Neural cell (in vitro differentiated cells): Measurements from ENCODE around the gene ALK.

ENCODE experiments used
- EP300 ChIP-seq: fragments of 450-650 bp; conservative IDR thresholded peaks from 2 replicates; pipeline ENCODE4 v1.6.1; 2014; ENCODE audit warnings: antibody characterized with exemption, mild to moderate bottlenecking, moderate library complexity; ENCODE audit not compliant: poor library complexity, severe bottlenecking
- EZH2 ChIP-seq: fragments of 200-600, 300-800 bp; shearing (Covaris generic), sonication (generic); IDR thresholded peaks from 2 replicates; pipeline ENCODE4 v1.6.1; 2014; ENCODE audit warnings: antibody characterized with exemption, low read length, borderline replicate concordance, mild to moderate bottlenecking; ENCODE audit not compliant: insufficient read depth, poor library complexity, severe bottlenecking
- POLR2AphosphoS5 ChIP-seq: IDR thresholded peaks from 2 replicates; pipeline ENCODE4 v1.6.1; 2012
- RAD21 ChIP-seq: fragments of 450-650 bp; conservative IDR thresholded peaks from 2 replicates; pipeline ENCODE4 v1.6.1; 2014; ENCODE audit warnings: antibody characterized with exemption, mild to moderate bottlenecking, moderate library complexity
- TAF1 ChIP-seq: IDR thresholded peaks from 2 replicates; pipeline ENCODE4 v1.6.1; 2012; ENCODE audit warnings: low read depth
- TF ChIP-seq, protein P1 (sequence below): fragments of 450-650 bp; IDR thresholded peaks from 2 replicates; pipeline ENCODE4 v1.5.1; 2014; ENCODE audit warnings: antibody characterized with exemption, mild to moderate bottlenecking, moderate library complexity; ENCODE audit not compliant: poor library complexity, severe bottlenecking

DNA sequence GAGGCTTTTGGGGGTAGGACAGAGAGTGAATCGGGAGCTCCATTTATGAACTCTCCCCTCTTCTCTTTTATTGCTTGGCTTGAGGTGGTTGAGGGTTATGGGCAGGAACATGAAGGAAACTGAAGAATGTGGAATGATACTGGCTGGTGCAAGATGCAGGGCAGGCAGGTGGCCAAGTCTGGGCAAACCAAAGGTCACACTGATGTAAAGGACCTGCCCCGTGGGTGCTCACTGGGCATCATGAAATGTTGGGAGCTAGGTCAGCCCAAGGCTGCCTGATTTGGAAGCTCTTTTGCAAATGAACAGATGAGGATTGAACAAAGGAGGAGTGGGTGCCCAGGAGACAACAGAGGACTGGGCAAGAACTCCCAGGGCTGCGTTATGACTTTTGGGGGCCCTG is 477.2 kb downstream of the ALK start:
- no peak for TF ChIP-seq EP300
- TF ChIP-seq, protein P1, sequence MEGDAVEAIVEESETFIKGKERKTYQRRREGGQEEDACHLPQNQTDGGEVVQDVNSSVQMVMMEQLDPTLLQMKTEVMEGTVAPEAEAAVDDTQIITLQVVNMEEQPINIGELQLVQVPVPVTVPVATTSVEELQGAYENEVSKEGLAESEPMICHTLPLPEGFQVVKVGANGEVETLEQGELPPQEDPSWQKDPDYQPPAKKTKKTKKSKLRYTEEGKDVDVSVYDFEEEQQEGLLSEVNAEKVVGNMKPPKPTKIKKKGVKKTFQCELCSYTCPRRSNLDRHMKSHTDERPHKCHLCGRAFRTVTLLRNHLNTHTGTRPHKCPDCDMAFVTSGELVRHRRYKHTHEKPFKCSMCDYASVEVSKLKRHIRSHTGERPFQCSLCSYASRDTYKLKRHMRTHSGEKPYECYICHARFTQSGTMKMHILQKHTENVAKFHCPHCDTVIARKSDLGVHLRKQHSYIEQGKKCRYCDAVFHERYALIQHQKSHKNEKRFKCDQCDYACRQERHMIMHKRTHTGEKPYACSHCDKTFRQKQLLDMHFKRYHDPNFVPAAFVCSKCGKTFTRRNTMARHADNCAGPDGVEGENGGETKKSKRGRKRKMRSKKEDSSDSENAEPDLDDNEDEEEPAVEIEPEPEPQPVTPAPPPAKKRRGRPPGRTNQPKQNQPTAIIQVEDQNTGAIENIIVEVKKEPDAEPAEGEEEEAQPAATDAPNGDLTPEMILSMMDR: no peak
- no peak for TF ChIP-seq POLR2AphosphoS5
- TF ChIP-seq RAD21: no peak
- no peak for TF ChIP-seq EZH2
- no peak for TF ChIP-seq TAF1
